Activated CD4-positive, alpha-beta T cell treated with anti-CD3 and anti-CD28 coated beads for 48 hours (primary cell): ENCODE measurements around the gene DCP1B.
A peak's percentile ranks its signal among the peaks of the same experiment; 100 is the strongest.

Source experiments
- DNase-seq: peaks from one replicate; pipeline ENCODE4 v3.0.0-alpha.2; 2020

Gene DCP1B

DNA sequence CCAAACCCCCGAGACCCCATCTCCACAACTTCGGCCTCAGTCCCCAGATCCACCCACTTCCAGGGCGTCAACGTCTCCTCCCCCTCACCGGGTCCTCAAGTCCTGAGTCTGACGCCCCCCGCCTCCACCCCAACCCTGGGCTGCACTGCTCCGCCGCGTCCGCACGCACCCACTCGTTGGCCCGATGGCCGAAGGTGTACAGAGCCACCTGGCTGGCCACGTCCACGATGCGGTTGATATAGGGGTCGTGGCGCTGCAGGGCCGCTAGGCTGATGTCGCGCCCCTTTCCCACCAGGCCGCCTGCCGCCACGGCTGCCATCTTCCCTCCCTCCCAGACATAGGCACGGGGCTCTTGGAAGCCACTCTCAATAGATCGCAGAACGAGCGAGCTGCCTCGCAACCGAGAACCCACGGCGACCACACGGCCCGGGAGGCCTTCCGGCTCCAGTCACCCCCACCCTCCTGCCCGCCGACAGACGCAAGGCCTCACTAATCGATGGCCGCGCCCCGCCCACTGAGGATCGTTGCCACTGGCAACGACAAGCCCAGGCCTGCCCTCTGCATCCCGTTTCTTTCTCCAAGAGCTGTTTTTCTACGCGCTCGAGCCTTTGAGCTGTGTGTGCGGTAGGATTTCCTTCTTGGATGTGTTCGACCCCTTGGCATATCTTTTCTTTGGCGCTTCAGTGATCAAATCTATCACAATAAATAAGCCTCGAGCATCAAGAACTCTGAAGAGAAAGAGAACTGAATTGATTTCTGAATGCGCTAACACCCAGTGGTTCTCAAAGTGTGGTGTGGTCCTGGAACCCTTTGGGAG lies at the start of gene DCP1B:
Gene DCP1B (minus strand): TSS at position 345 of the 817 bp plus-strand sequence. CDS start 26 bp downstream, at position 319.
- peak; percentile 97 for DNase-seq

- no peak for DNase-seq
Observed at GRCh38 chr12:2053691-2054090, 49.4 kb upstream of the DCP1B start.

DNA sequence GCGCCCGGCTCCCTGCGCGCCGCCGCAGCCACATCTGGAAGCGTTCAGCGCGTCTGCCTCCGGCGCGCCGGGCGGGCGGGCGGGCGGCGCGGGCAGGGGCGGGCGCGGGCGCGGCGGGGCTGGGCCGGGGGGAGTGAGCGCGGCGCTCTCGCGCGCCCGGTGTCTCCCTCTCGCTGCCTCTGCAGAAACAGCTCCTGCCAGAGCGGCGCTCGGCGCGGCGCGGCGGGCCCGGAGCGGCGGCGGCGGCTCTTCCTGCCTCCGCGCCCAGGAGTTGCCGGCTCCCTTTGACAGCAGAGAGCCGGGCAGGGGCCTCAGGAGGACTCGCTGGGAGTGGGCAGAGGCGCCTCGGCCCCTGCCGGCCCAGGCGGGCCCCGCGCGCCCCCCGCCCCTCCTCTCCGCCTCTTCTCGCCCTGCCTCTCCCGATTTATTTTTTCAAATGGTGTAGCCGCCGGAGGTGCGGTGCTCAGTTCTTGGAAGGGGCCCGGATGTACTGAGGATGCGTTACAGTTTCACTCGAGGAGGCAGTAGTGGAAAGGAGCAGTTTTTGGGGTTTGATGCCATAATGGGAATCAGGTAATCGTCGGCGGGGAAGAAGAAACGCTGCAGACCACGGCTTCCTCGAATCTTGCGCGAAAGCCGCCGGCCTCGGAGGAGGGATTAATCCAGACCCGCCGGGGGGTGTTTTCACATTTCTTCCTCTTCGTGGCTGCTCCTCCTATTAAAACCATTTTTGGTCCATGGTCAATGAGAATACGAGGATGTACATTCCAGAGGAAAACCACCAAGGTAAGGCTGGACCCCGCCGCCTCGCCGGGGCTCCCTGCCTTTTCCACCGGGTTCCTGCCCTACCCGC lies 48.8 kb upstream of the DCP1B start, which contains the start of gene CACNA1C:
Gene CACNA1C (plus strand): TSS at position 162 of the 853 bp plus-strand sequence. CDS start 576 bp downstream, at position 738.
- peak; percentile 51 for DNase-seq

- DNase-seq: no peak
Observed at GRCh38 chr12:2051700-2052621, 47.7 kb upstream of the DCP1B start.

DNA sequence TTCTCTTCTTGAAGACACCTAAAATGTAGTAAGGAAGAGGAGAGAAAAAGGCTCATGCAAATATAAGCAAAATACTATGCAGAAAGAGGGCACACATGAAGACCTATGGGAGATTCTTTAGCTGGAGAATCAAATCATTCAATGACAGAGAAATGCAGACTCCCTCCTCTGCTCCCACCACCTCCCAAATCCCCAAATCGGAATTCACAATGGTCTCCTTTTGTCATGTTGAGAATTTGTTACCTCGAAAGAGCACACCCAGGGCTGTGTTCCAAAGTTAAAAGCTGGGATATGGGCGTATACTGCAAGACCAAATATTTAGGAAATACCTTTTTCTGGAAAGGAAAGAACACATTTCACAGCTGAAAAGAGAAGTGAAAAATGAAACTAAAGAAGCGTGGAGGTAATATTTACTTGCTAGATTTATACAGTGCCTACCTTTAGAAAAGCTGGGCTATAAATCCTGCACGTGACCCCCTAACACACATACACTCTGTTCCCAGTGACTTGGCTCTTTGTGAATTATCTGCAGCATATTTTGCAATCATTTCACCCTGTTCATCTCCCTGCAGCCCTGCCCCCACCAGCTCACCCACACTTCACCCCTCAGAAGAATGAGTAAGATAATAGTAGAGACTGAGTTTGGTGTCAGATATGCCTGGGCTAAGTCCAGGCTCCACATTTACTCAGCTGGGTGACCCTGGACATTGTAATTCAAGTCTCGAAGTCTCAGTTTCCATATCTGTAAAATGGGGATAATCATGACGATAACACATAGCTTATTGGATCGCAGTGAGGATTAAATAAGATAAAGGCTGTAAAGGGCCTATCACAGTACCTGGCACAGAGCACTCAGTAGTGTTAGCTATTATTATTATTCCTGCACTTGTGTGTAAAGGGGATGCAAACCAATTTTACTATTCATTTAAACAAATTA lies 45.6 kb upstream of the DCP1B start:
- DNase-seq: no peak

- no peak for DNase-seq
Observed at GRCh38 chr12:2047752-2048151, 43.5 kb upstream of the DCP1B start.

- no peak for DNase-seq
Observed at GRCh38 chr12:2046957-2047356, 42.7 kb upstream of the DCP1B start.

DNA sequence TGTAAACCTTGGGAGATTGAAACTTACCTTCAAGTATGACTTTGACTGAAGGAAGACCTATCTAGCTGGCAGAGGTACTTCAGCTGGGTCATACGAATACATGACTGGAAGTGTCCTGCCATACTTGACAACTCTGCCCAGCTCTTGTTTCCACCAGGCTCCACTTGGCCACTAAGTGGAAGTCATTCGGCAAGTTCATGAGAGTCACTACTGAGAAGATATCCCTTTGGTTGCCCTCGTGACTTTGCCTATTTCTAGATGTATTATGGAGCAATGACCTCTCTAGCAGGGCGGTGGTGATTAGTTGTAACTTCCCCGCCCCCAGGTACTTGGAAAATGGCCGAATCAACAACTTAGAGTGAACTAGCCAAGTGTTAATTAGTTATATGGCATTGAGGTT lies 39.9 kb upstream of the DCP1B start:
- DNase-seq: no peak

DNA sequence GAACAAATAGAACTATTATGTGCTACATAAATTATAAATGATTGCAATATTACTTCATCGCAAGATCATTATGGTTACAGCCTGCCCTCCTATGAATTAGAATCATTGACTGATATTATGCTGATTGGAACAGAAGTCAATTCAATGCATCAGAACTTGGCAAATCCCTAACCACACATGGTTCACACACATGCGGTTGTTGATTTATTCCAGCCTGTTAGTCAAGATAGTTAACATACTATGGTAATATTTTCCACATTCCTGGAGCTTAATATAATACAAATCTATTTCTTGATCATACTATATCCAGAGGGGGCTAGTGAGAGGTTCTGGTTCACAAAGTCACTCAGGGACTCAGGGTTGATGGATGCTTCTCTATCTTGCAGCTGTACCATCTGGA lies 38.8 kb upstream of the DCP1B start:
- no peak for DNase-seq

DNA sequence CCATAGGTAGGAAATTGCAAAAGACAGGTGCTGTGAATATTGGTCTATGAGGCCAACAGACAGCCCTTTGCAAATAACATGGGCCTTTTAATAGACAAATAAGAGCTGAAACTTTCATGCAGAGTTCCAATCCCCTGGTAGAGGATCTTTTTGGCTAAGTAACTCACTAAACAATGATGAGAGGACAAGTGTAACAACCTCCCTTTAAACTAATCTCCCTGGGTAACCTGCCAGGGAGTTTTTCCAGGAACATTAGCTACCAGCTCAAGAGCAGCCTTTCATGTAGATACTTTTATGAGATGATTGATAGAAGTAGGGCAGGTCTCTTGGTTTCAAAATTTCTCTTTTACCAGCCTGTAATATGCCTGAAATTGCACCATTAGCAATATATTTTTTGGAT lies 34.8 kb upstream of the DCP1B start:
- DNase-seq: no peak

- DNase-seq: no peak
Observed at GRCh38 chr12:2035431-2036055, 31.3 kb upstream of the DCP1B start.

- DNase-seq: peak; percentile 91
Observed at GRCh38 chr12:2034633-2035430, 30.6 kb upstream of the DCP1B start.

- DNase-seq: no peak
Observed at GRCh38 chr12:2032506-2032905, 28.2 kb upstream of the DCP1B start.

- DNase-seq: no peak
Observed at GRCh38 chr12:2029851-2030250, 25.6 kb upstream of the DCP1B start.

- DNase-seq: no peak
Observed at GRCh38 chr12:2027351-2027750, 23.1 kb upstream of the DCP1B start.

GRCh38 chr12:2023365-2023764 lies 19.1 kb upstream of the DCP1B start:
- DNase-seq: no peak

- DNase-seq: no peak
Observed at GRCh38 chr12:2020511-2020910, 16.3 kb upstream of the DCP1B start.

DNA sequence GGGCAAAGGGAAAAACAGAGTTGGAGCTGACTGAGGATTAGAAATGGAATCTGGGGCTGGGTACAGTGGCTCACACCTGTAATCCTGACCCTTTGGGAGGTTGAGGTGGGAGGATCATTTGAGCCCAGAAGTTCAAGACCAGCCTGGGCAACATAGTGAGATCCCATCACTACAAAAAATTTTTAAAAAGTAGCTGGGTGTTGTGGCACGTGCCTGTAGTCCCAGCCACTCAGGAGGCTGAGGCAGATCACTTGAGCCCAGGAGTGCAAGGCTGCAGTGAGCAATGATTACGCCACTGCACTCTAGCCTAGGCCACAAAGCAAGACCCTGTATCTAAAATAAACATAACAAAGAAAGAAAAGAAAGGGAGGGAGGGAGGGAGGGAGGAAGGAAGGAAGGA lies 14.9 kb upstream of the DCP1B start:
- no peak for DNase-seq

DNA sequence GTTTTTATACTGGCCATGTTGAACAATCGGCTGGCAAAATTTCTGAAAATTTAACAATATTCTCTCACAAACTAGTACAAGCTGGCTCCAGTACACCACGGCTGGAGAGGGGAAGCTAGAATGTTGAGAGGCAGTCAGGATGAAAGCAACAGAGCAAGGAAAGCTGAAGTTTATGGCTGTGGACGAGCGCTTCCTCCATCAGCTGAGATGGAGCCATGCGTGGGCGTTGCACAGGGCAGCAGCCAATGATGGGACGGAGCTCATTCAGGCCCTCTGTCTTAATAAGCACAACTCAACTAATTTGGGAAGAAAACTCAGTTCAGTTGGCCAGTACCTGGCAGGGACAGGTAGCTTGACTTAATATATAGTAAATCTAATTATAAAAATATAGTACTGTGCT lies 14.1 kb upstream of the DCP1B start:
- no peak for DNase-seq
